Stimulated activated CD4-positive, alpha-beta T cell treated with anti-CD3 and anti-CD28 coated beads, Interleukin-4, amount 100 ng/mL, for 24 hours (primary cell): ENCODE results near the gene LHPP.

Experiments used
- DNase-seq: peaks from one replicate; pipeline ENCODE4 v3.0.0-alpha.2; 2020

LHPP gene

GRCh38 chr10:124448696-124449169, 12.9 kb upstream of the LHPP start:
- DNase-seq, result no peak

- no peak for DNase-seq
These were observed 12.2 kb upstream of the LHPP start for GRCh38 chr10:124449170-124450011.

GRCh38 chr10:124450012-124450782, 11.4 kb upstream of the LHPP start, which contains the start of gene NKX1-2:
Gene NKX1-2 (minus strand): TSS chr10:124450035. CDS start chr10:124449943, 92 bp downstream.
- no peak for DNase-seq

GRCh38 chr10:124450783-124451057, 10.9 kb upstream of the LHPP start:
- no peak for DNase-seq

- no peak for DNase-seq
These were observed 10.3 kb upstream of the LHPP start for GRCh38 chr10:124451276-124451675.

GRCh38 chr10:124453960-124454610, 7.5 kb upstream of the LHPP start:
- DNase-seq, result no peak

- DNase-seq, result no peak
These were observed 6.2 kb upstream of the LHPP start for GRCh38 chr10:124455441-124455840.

- DNase-seq, result no peak
These were observed 3.1 kb upstream of the LHPP start for GRCh38 chr10:124458473-124458872.

GRCh38 chr10:124458889-124459288, 2.7 kb upstream of the LHPP start:
- DNase-seq, result no peak

GRCh38 chr10:124459395-124459794, 2.2 kb upstream of the LHPP start:
- DNase-seq, result no peak

- DNase-seq, result no peak
These were observed 1.5 kb upstream of the LHPP start for GRCh38 chr10:124460144-124460543.

GRCh38 chr10:124462348-124462695, 699 bp downstream of the LHPP start:
- no peak for DNase-seq

GRCh38 chr10:124464028-124464965, 2.7 kb downstream of the LHPP start:
- no peak for DNase-seq

GRCh38 chr10:124465003-124465776, 3.6 kb downstream of the LHPP start:
- DNase-seq, result no peak

GRCh38 chr10:124465777-124466488, 4.3 kb downstream of the LHPP start:
- no peak for DNase-seq

GRCh38 chr10:124467165-124467564, 5.5 kb downstream of the LHPP start:
- DNase-seq, result no peak

GRCh38 chr10:124468624-124469023, 7.0 kb downstream of the LHPP start:
- no peak for DNase-seq

- DNase-seq, result no peak
These were observed 8.4 kb downstream of the LHPP start for GRCh38 chr10:124469956-124470484.

GRCh38 chr10:124470544-124471434, 9.2 kb downstream of the LHPP start:
- DNase-seq, result no peak

- DNase-seq, result no peak
These were observed 10.4 kb downstream of the LHPP start for GRCh38 chr10:124472071-124472470.
